Peyer's patch (tissue), 4 donors: ENCODE results near the gene RUNX1.

Source experiments
- CTCF ChIP-seq, 6 experiments: fragments of 450-650 bp in 4 of 6; fragments of 200-600 bp in 2 of 6; sonication (generic) in 1 of 6; IDR thresholded peaks; one replicate each; pipeline ENCODE4 v1.5.1; 2017 to 2019; ENCODE audit warnings: antibody characterized with exemption in 6 of 6, mild to moderate bottlenecking in 3 of 6, moderate library complexity in 1 of 6
- POLR2A ChIP-seq, 2 donors: fragments of 450-650 bp; IDR thresholded peaks; one replicate each; pipeline ENCODE4 v1.5.1; 2017; ENCODE audit warnings: antibody characterized with exemption in 2 of 2, mild to moderate bottlenecking in 2 of 2, moderate library complexity in 2 of 2

GRCh38 chr21:35005077-35005476 lies 44.0 kb downstream of the RUNX1 start:
- TF ChIP-seq CTCF (IDR thresholded peaks at IDR 0.05) (no peak), POLR2A (IDR thresholded peaks at IDR 0.05) (no peak)
